HepG2 (cell line): ENCODE results near the gene TXNDC11. TPM values are rescaled to one million over a fixed set of nuclear protein-coding genes. Genes with fewer than 3 reads are reported as not detected.

ENCODE experiments used
- BRCA1 ChIP-seq: sonication (generic); formaldehyde crosslinking; IDR thresholded peaks from 2 replicates; pipeline ENCODE4 v1.4.0; 2020; ENCODE audit warnings: missing genetic modification reagents
- CBX5 ChIP-seq: sonication (generic); formaldehyde crosslinking; IDR thresholded peaks from 2 replicates; pipeline ENCODE4 v1.4.0; 2020; ENCODE audit warnings: missing genetic modification reagents, borderline replicate concordance
- GRHL1 ChIP-seq: sonication (generic); formaldehyde crosslinking; conservative IDR thresholded peaks from 2 replicates; pipeline ENCODE4 v1.8.0; 2022; ENCODE audit warnings: missing genetic modification reagents
- HNRNPL ChIP-seq: fragments of 200-400 bp; formaldehyde crosslinking; IDR thresholded peaks from 2 replicates; pipeline ENCODE4 v1.6.1; 2017; ENCODE audit warnings: mild to moderate bottlenecking, low read depth, low read length
- IKZF1 ChIP-seq: fragments of 450-650 bp; IDR thresholded peaks from 2 replicates; pipeline ENCODE4 v1.7.1; 2016
- LBX2 ChIP-seq: sonication (generic); formaldehyde crosslinking; IDR thresholded peaks from 2 replicates; pipeline ENCODE4 v1.5.0; 2020; ENCODE audit warnings: missing genetic modification reagents, mild to moderate bottlenecking, borderline replicate concordance
- MXD1 ChIP-seq: sonication (generic); formaldehyde crosslinking; IDR thresholded peaks from 2 replicates; pipeline ENCODE4 v1.4.0; 2020; ENCODE audit warnings: mild to moderate bottlenecking, missing genetic modification reagents
- NFE2L1 ChIP-seq: sonication (generic); formaldehyde crosslinking; IDR thresholded peaks from 2 replicates; pipeline ENCODE4 v1.4.0; 2020; ENCODE audit warnings: missing genetic modification reagents, mild to moderate bottlenecking, borderline replicate concordance
- PCBP2 ChIP-seq: fragments of 200-400 bp; formaldehyde crosslinking; optimal IDR thresholded peaks from 2 replicates; pipeline ENCODE3; 2018; ENCODE audit warnings: low read length, low read depth; ENCODE audit not compliant: poor library complexity, severe bottlenecking
- ZNF224 ChIP-seq: sonication (generic); formaldehyde crosslinking; IDR thresholded peaks from 2 replicates; pipeline ENCODE4 v1.5.0; 2020; ENCODE audit warnings: mild to moderate bottlenecking, missing genetic modification reagents
- ZNF263 ChIP-seq: sonication (generic); formaldehyde crosslinking; IDR thresholded peaks from 2 replicates; pipeline ENCODE4 v1.4.0; 2020; ENCODE audit warnings: missing genetic modification reagents
- ZNF280D ChIP-seq: sonication (generic); formaldehyde crosslinking; IDR thresholded peaks from 2 replicates; pipeline ENCODE4 v1.5.1; 2020; ENCODE audit warnings: mild to moderate bottlenecking, missing genetic modification reagents
- ZNF691 ChIP-seq: sonication (generic); formaldehyde crosslinking; IDR thresholded peaks from 2 replicates; pipeline ENCODE4 v1.4.0; 2020; ENCODE audit warnings: missing genetic modification reagents, low read depth, mild to moderate bottlenecking, borderline replicate concordance
- polyA plus RNA-seq, 8 experiments: library from polyadenylated mRNA; depleted of rRNA in 3 of 8; stranded (reverse) in 7 of 8; unstranded in 1 of 8; fragments of >200 nt; fragmentation: Illumina TruSeq in 4 of 8; extraction: Trizol in 4 of 8; gene quantifications; 2 replicates each; pipeline versions ENCODE4 v1.2.1 to v1.2.3, GENCODE V29; 2011 to 2016; ENCODE audit warnings: low read depth in 4 of 8, missing spikeins in 1 of 8, mixed read lengths in 1 of 8; ENCODE audit not compliant: insufficient read depth in 1 of 8
- total RNA-seq, 5 experiments: library from RNA; depleted of rRNA; stranded (reverse); fragments of >200 nt; fragmentation: Illumina TruSeq; extraction: Trizol; gene quantifications; 2 replicates each; pipeline ENCODE4 v1.2.3, GENCODE V29; 2016; ENCODE audit warnings: low read depth in 1 of 5

TXNDC11 gene
- total and polyA plus RNA-seq, 2 of the 13 experiments (the other 11 are each of a cell fraction or from before 2014, with no cell fraction given), result 74.9 to 123 TPM

- TF ChIP-seq ZNF691 (no peak), ZNF263 (CRISPR knock-in tag) (no peak), LBX2 (CRISPR knock-in tag) (0 out of 2 replicates have a peak, but pooled peaks have one; percentile 24), ZNF280D (CRISPR knock-in tag) (no peak), MXD1 (CRISPR knock-in tag) (no peak), NFE2L1 (CRISPR knock-in tag) (no peak), ZNF224 (CRISPR knock-in tag) (no peak), HNRNPL (0 out of 2 replicates have a peak, but pooled peaks have one; percentile 44), CBX5 (CRISPR knock-in tag) (no peak), IKZF1 (peak; percentile 37; the same call in 1 of the 2 replicates), PCBP2 (no peak), GRHL1 (CRISPR knock-in tag) (no peak), BRCA1 (CRISPR knock-in tag) (no peak)
- TF ChIP-seq, all 625 proteins: peak for 5
These were observed 69.3 kb downstream of the TXNDC11 start (continued) for GRCh38 chr16:11673091-11674000.
